ENCODE data around the gene DAPK3.
A peak's percentile ranks its signal among the peaks of the same experiment; 100 is the strongest.

DAPK3 gene

GRCh38 chr19:3970808-3971598 is at the start of gene DAPK3:
DAPK3 (minus strand) TSS chr19:3971099; CDS start chr19:3969735, 1,364 bp downstream.
- DNase-seq = peak; percentile 97
- in situ Hi-C loops (cut with HindIII; ENCODE audit: low pct_ligation_motif_present, low sequenced_read_pairs) = no loop called here
- H3K27me3 ChIP-seq (replicated peaks) = no peaks in the 10 kb centered on the region
- peak within 1 kb of the TSS; percentile 94 for H3K27ac ChIP-seq
- peak; percentile 1 for TF ChIP-seq CTCF (IDR thresholded peaks at IDR 0.05; ENCODE audit: low read depth, low read length, missing control alignments)
- H3K4me3 ChIP-seq (ENCODE audit: low read depth, low read length) = peak within 1 kb of the TSS; percentile 98
- peaks cover 41% of the 10 kb centered on the region for H3K36me3 ChIP-seq (replicated peaks)

GRCh38 chr19:4019578-4019977 is 48.7 kb upstream of the DAPK3 start:
- Histone ChIP-seq H3K27ac (no peak overlapping the region), H3K36me3 (replicated peaks) (peaks cover 16% of the 10 kb centered on the region), H3K4me3 (ENCODE audit: low read depth, low read length) (no peak overlapping the region), H3K27me3 (replicated peaks) (no peaks in the 10 kb centered on the region)
- no peak for TF ChIP-seq CTCF (IDR thresholded peaks at IDR 0.05; ENCODE audit: low read depth, low read length, missing control alignments)
- no peak for DNase-seq
- in situ Hi-C loops (cut with HindIII; ENCODE audit: low pct_ligation_motif_present, low sequenced_read_pairs) = no loop called here

GRCh38 chr19:4018775-4019504 is 48.0 kb upstream of the DAPK3 start:
- in situ Hi-C loops (cut with HindIII; ENCODE audit: low pct_ligation_motif_present, low sequenced_read_pairs) = no loop called here
- no peaks in the 10 kb centered on the region for H3K27me3 ChIP-seq (replicated peaks)
- no peak for DNase-seq
- no peak for TF ChIP-seq CTCF (IDR thresholded peaks at IDR 0.05; ENCODE audit: low read depth, low read length, missing control alignments)
- no peak overlapping the region for H3K4me3 ChIP-seq (ENCODE audit: low read depth, low read length)
- H3K27ac ChIP-seq = no peak overlapping the region
- H3K36me3 ChIP-seq (replicated peaks) = peaks cover 22% of the 10 kb centered on the region

GRCh38 chr19:4018140-4018613 is 47.3 kb upstream of the DAPK3 start:
- H3K27me3 ChIP-seq (replicated peaks) = no peaks in the 10 kb centered on the region
- no peak for DNase-seq
- no peak overlapping the region for H3K4me3 ChIP-seq (ENCODE audit: low read depth, low read length)
- TF ChIP-seq CTCF (IDR thresholded peaks at IDR 0.05; ENCODE audit: low read depth, low read length, missing control alignments) = no peak
- no peak overlapping the region for H3K27ac ChIP-seq
- H3K36me3 ChIP-seq (replicated peaks) = peaks cover 28% of the 10 kb centered on the region
- in situ Hi-C loops (cut with HindIII; ENCODE audit: low pct_ligation_motif_present, low sequenced_read_pairs) = no loop called here

GRCh38 chr19:4016903-4017638 is 46.2 kb upstream of the DAPK3 start:
- no peak for DNase-seq
- H3K27me3 ChIP-seq (replicated peaks) = no peaks in the 10 kb centered on the region
- in situ Hi-C loops (cut with HindIII; ENCODE audit: low pct_ligation_motif_present, low sequenced_read_pairs) = no loop called here
- no peak overlapping the region for H3K27ac ChIP-seq
- TF ChIP-seq CTCF (IDR thresholded peaks at IDR 0.05; ENCODE audit: low read depth, low read length, missing control alignments) = no peak
- H3K36me3 ChIP-seq (replicated peaks) = peaks cover 32% of the 10 kb centered on the region
- H3K4me3 ChIP-seq (ENCODE audit: low read depth, low read length) = no peak overlapping the region

Data from brain microvascular endothelial cell (primary cell).